Glutamatergic neuron (in vitro differentiated cells): ENCODE data around the gene RAP1A. TPM values are rescaled to one million over a fixed set of nuclear protein-coding genes. Genes with fewer than 3 reads are reported as not detected.

Source experiments
- DNase-seq: peaks from one replicate; pipeline ENCODE4 v3.0.0; 2022
- H3K27ac Mint-ChIP-seq: one replicate; pipeline ENCODE4 v1.8.0; 2020; ENCODE audit warnings: mild to moderate bottlenecking, mixed read lengths, inconsistent platforms; ENCODE audit not compliant: unreplicated experiment
- H3K27me3 Mint-ChIP-seq: one replicate; pipeline ENCODE4 v1.8.0; 2020; ENCODE audit warnings: mild to moderate bottlenecking, moderate library complexity, mixed read lengths, inconsistent platforms; ENCODE audit not compliant: unreplicated experiment
- H3K36me3 Mint-ChIP-seq: one replicate; pipeline ENCODE4 v1.8.0; 2020; ENCODE audit warnings: mild to moderate bottlenecking, mixed read lengths, inconsistent platforms; ENCODE audit not compliant: unreplicated experiment
- H3K4me1 Mint-ChIP-seq: one replicate; pipeline ENCODE4 v1.8.0; 2020; ENCODE audit warnings: mild to moderate bottlenecking, low read depth, mixed read lengths, inconsistent platforms; ENCODE audit not compliant: unreplicated experiment
- H3K4me3 Mint-ChIP-seq: one replicate; pipeline ENCODE4 v1.8.0; 2020; ENCODE audit warnings: mild to moderate bottlenecking, mixed read lengths, inconsistent platforms; ENCODE audit not compliant: unreplicated experiment
- H3K9me3 Mint-ChIP-seq: one replicate; pipeline ENCODE4 v1.8.0; 2020; ENCODE audit warnings: mild to moderate bottlenecking, moderate library complexity, mixed read lengths, inconsistent platforms; ENCODE audit not compliant: unreplicated experiment
- total RNA-seq: library from RNA; stranded (reverse); fragmentation: NEBNext Ultra II Directional; extraction: Animal tissue kit (Norgen Biotek cat#: 25700); gene quantifications from one replicate; pipeline ENCODE4 v1.2.1, GENCODE V29; 2021; ENCODE audit not compliant: unreplicated experiment
- TF ChIP-seq, protein P1 (sequence below): fragments of 200-600 bp; sonication (generic); IDR thresholded peaks from one replicate; pipeline ENCODE4 v1.5.0; 2021; ENCODE audit not compliant: partially characterized antibody, unreplicated experiment

Gene RAP1A
- total RNA-seq, 1 donor from 2014 or later: 17.9 TPM

DNA sequence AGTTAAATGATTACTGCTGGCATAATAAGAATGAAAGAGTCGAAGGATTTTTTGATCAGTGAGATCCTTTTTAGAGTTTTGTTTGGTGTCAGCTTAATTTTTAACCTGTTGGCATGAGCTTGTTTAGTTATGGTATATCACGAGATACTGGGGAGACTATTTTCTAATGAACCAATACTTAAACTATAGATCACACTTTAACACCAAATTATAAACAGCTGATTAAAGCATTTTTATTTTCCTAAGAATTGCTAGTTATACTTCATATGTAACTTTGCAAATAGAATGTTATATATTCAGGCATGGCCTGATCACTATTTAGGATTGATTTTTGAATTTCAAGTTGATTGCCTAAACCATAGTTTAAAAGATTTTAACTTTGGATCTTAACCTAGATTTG is 142.1 kb downstream of the RAP1A start:
- Mint-ChIP-seq H3K4me1 (peaks cover 6% of the 10 kb centered on the region), H3K4me3 (no peak overlapping the region), H3K9me3 (no peaks in the 10 kb centered on the region), H3K36me3 (no peaks in the 10 kb centered on the region), H3K27ac (no peak overlapping the region), H3K27me3 (no peaks in the 10 kb centered on the region)
- TF ChIP-seq, protein P1, sequence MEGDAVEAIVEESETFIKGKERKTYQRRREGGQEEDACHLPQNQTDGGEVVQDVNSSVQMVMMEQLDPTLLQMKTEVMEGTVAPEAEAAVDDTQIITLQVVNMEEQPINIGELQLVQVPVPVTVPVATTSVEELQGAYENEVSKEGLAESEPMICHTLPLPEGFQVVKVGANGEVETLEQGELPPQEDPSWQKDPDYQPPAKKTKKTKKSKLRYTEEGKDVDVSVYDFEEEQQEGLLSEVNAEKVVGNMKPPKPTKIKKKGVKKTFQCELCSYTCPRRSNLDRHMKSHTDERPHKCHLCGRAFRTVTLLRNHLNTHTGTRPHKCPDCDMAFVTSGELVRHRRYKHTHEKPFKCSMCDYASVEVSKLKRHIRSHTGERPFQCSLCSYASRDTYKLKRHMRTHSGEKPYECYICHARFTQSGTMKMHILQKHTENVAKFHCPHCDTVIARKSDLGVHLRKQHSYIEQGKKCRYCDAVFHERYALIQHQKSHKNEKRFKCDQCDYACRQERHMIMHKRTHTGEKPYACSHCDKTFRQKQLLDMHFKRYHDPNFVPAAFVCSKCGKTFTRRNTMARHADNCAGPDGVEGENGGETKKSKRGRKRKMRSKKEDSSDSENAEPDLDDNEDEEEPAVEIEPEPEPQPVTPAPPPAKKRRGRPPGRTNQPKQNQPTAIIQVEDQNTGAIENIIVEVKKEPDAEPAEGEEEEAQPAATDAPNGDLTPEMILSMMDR: no peak
- no peak for DNase-seq

DNA sequence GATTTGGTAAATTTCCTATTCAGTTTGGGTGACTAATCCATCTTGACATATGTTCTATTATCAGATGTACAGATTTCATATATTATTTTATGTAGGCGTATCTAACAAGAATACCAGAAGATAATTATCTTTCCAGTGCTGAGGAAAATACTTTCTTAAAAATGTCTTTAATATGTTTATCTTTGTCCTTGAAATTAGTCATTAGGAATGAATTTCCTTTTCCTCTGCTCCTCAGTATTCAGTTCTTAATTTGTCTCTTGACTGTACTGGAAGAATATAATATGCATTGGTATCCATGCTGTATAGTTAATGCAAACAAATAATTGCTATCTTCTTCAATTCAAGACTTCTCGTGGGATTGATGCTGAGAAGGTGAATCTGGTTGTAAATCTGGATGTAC is 142.7 kb downstream of the RAP1A start:
- Mint-ChIP-seq H3K4me1 (peaks cover 4% of the 10 kb centered on the region), H3K9me3 (no peaks in the 10 kb centered on the region), H3K36me3 (no peaks in the 10 kb centered on the region), H3K27me3 (no peaks in the 10 kb centered on the region), H3K4me3 (no peak overlapping the region), H3K27ac (no peak overlapping the region)
- DNase-seq: no peak
- TF ChIP-seq, protein P1: no peak

Other genes starting within 250 kb of the RAP1A start
- gene OVGP1, start 192.1 kb upstream of the RAP1A start, total RNA-seq: 2.5 TPM
- gene WDR77, start 170.5 kb upstream of the RAP1A start, total RNA-seq: 39.6 TPM
- gene ATP5PB, start 170.3 kb upstream of the RAP1A start, total RNA-seq: 272 TPM
- 1.1 TPM for gene C1orf162, start 145.8 kb upstream of the RAP1A start, total RNA-seq
- not detected for gene ADORA3, start 116.2 kb upstream of the RAP1A start, total RNA-seq
- gene TMIGD3, start 116.2 kb upstream of the RAP1A start, total RNA-seq: not detected
- gene INKA2, start 119.6 kb downstream of the RAP1A start, total RNA-seq: 112 TPM
- gene DDX20, start 136.1 kb downstream of the RAP1A start, total RNA-seq: 17.3 TPM